ENCODE data around the gene MAD1L1.

Gene MAD1L1

GRCh38 chr7:2257651-2258050 lies 24.9 kb upstream of the MAD1L1 start:
- no peak for DNase-seq

- DNase-seq, result no peak
Measured at GRCh38 chr7:2257046-2257551, 24.4 kb upstream of the MAD1L1 start.

GRCh38 chr7:2256306-2257045 lies 23.7 kb upstream of the MAD1L1 start:
- DNase-seq, result no peak

- DNase-seq, result no peak
Measured at GRCh38 chr7:2255145-2256139, 22.7 kb upstream of the MAD1L1 start.

- DNase-seq, result no peak
Measured at GRCh38 chr7:2254429-2255144, 21.8 kb upstream of the MAD1L1 start.

- DNase-seq, result no peak
Measured at GRCh38 chr7:2253525-2254244, 20.9 kb upstream of the MAD1L1 start.

GRCh38 chr7:2253021-2253420 lies 20.3 kb upstream of the MAD1L1 start:
- no peak for DNase-seq

- DNase-seq, result no peak
Measured at GRCh38 chr7:2251841-2252771, 19.4 kb upstream of the MAD1L1 start.

- no peak for DNase-seq
Measured at GRCh38 chr7:2251381-2251780, 18.6 kb upstream of the MAD1L1 start.

GRCh38 chr7:2249744-2250323 lies 17.1 kb upstream of the MAD1L1 start:
- DNase-seq, result no peak

- no peak for DNase-seq
Measured at GRCh38 chr7:2248984-2249694, 16.4 kb upstream of the MAD1L1 start.

GRCh38 chr7:2247141-2247995 lies 14.6 kb upstream of the MAD1L1 start:
- DNase-seq, result peak; percentile 71

- DNase-seq, result no peak
Measured at GRCh38 chr7:2245883-2246675, 13.3 kb upstream of the MAD1L1 start.

- DNase-seq, result no peak
Measured at GRCh38 chr7:2244404-2244995, 11.8 kb upstream of the MAD1L1 start.

GRCh38 chr7:2243458-2243857 lies 10.7 kb upstream of the MAD1L1 start:
- DNase-seq, result no peak

GRCh38 chr7:2242541-2243429 lies 10.0 kb upstream of the MAD1L1 start:
- peak; percentile 81 for DNase-seq
